ENCODE data around the gene PEF1. TPM values are rescaled to one million over a fixed set of nuclear protein-coding genes. Genes with fewer than 3 reads are reported as not detected.

Gene PEF1
- polyA plus RNA-seq, 1 donor (not counting 4 experiments of a cell fraction or from before 2014, with no cell fraction given) = 72.2 TPM

GRCh38 chr1:31679676-31680230 is 35.1 kb upstream of the PEF1 start:
- H3K4me2 ChIP-seq (ENCODE audit: control insufficient read depth, extremely low read depth, insufficient read depth, low read depth, low read length) = no peak overlapping the region
- DNase-seq (ENCODE audit: low read depth, low spot score) (no peak), FAIRE-seq (no peak)
- no peaks in the 10 kb centered on the region for H4K20me1 ChIP-seq (ENCODE audit: control insufficient read depth, extremely low read depth, insufficient read depth, low read length)
- dilution Hi-C loops (cut with MboI; ENCODE audit: extremely low pct_ligation_motif_present, low sequenced_read_pairs) = no loop called here
- H3K27me3 ChIP-seq (ENCODE audit: control insufficient read depth, extremely low read depth, insufficient read depth, low read length) = no peaks in the 10 kb centered on the region
- no peaks in the 10 kb centered on the region for H3K9me3 ChIP-seq (ENCODE audit: control insufficient read depth, low read depth, low read length)
- no peak overlapping the region for H3K27ac ChIP-seq (ENCODE audit: control insufficient read depth, insufficient read depth, low read length)
- no peak for TF ChIP-seq CTCF (optimal IDR thresholded peaks at IDR 0.05 in 1 of 3, IDR thresholded peaks at IDR 0.05 in 1 of 3, conservative IDR thresholded peaks at IDR 0.05 in 1 of 3; ENCODE audit: extremely low read depth in 1 of 3, insufficient read depth in 2 of 3, low read length in 3 of 3)
- TF ChIP-seq EZH2 (IDR thresholded peaks at IDR 0.05; ENCODE audit: low read length) = no peak
- H3K9me1 ChIP-seq (ENCODE audit: control insufficient read depth, extremely low read depth, insufficient read depth, low read length) = no peaks in the 10 kb centered on the region
- H3K4me1 ChIP-seq (ENCODE audit: control insufficient read depth, extremely low read depth, insufficient read depth, low read length) = no peaks in the 10 kb centered on the region
- no peaks in the 10 kb centered on the region for H3K79me2 ChIP-seq (ENCODE audit: control insufficient read depth, insufficient read depth, low read length)
- H2AFZ ChIP-seq (ENCODE audit: control insufficient read depth, low read length) = no peak overlapping the region
- H3K36me3 ChIP-seq (ENCODE audit: control insufficient read depth in 2 of 2, extremely low read depth in 1 of 2, insufficient read depth in 2 of 2, low read length in 2 of 2) = peaks cover 44 to 63% of the 10 kb centered on the region in 2 experiments
- H3K9ac ChIP-seq (ENCODE audit: control insufficient read depth, extremely low read depth, insufficient read depth, low read length) = no peak overlapping the region
- no peak overlapping the region for H3K4me3 ChIP-seq (ENCODE audit: control insufficient read depth in 2 of 3, extremely low read depth in 1 of 3, insufficient read depth in 2 of 3, low read depth in 1 of 3, low read length in 3 of 3)

GRCh38 chr1:31679091-31679490 is 34.4 kb upstream of the PEF1 start:
- no peak for DNase-seq (ENCODE audit: low read depth, low spot score)
- Histone ChIP-seq H3K4me3 (ENCODE audit: control insufficient read depth in 2 of 3, extremely low read depth in 1 of 3, insufficient read depth in 2 of 3, low read depth in 1 of 3, low read length in 3 of 3) (no peak overlapping the region), H4K20me1 (ENCODE audit: control insufficient read depth, extremely low read depth, insufficient read depth, low read length) (no peaks in the 10 kb centered on the region), H3K9ac (ENCODE audit: control insufficient read depth, extremely low read depth, insufficient read depth, low read length) (no peak overlapping the region), H2AFZ (ENCODE audit: control insufficient read depth, low read length) (no peak overlapping the region), H3K9me1 (ENCODE audit: control insufficient read depth, extremely low read depth, insufficient read depth, low read length) (no peaks in the 10 kb centered on the region), H3K4me1 (ENCODE audit: control insufficient read depth, extremely low read depth, insufficient read depth, low read length) (no peaks in the 10 kb centered on the region), H3K4me2 (ENCODE audit: control insufficient read depth, extremely low read depth, insufficient read depth, low read depth, low read length) (no peak overlapping the region), H3K79me2 (ENCODE audit: control insufficient read depth, insufficient read depth, low read length) (no peaks in the 10 kb centered on the region), H3K27ac (ENCODE audit: control insufficient read depth, insufficient read depth, low read length) (no peak overlapping the region), H3K9me3 (ENCODE audit: control insufficient read depth, low read depth, low read length) (no peaks in the 10 kb centered on the region), H3K36me3 (ENCODE audit: control insufficient read depth in 2 of 2, extremely low read depth in 1 of 2, insufficient read depth in 2 of 2, low read length in 2 of 2) (peaks cover 41 to 61% of the 10 kb centered on the region in 2 experiments), H3K27me3 (ENCODE audit: control insufficient read depth, extremely low read depth, insufficient read depth, low read length) (no peaks in the 10 kb centered on the region)
- FAIRE-seq = no peak
- TF ChIP-seq CTCF (optimal IDR thresholded peaks at IDR 0.05 in 1 of 3, IDR thresholded peaks at IDR 0.05 in 1 of 3, conservative IDR thresholded peaks at IDR 0.05 in 1 of 3; ENCODE audit: extremely low read depth in 1 of 3, insufficient read depth in 2 of 3, low read length in 3 of 3) (no peak), EZH2 (IDR thresholded peaks at IDR 0.05; ENCODE audit: low read length) (no peak)
- dilution Hi-C loops (cut with MboI; ENCODE audit: extremely low pct_ligation_motif_present, low sequenced_read_pairs) = no loop called here

Data from keratinocyte (primary cell).